SW480 (cell line): ENCODE data around the gene BPGM.
"Not testable (repeated sequence)": the region's sequence is repeated elsewhere in the genome, so short reads cannot be mapped to it uniquely, and the experiment has no call there.

Experiments
- DNase-seq: peaks from one replicate; pipeline ENCODE4 v3.0.0-alpha.2; 2016; ENCODE audit warnings: low spot score

Gene BPGM

GRCh38 chr7:134665045-134665444 is 18.4 kb downstream of the BPGM start:
- not testable (repeated sequence) for DNase-seq

DNA sequence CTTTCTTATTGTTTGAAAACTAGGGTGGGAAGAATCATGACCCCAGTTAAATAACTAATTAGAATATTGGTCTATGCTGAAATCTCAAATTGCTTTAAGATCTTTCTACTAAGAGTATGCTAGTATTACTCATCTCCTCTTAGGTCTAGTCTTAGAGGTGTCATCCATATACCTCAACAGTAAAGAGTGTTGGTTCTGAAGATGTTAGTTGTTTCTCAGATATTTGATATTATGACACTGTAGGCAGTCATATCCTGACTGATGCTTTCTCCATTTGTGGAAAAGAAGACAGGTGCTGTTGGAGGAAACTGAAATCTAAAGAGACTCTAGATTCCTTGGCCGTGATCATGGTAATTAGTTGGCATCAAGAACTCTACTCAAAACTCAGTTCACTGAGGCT is 21.2 kb downstream of the BPGM start:
- DNase-seq, result no peak

DNA sequence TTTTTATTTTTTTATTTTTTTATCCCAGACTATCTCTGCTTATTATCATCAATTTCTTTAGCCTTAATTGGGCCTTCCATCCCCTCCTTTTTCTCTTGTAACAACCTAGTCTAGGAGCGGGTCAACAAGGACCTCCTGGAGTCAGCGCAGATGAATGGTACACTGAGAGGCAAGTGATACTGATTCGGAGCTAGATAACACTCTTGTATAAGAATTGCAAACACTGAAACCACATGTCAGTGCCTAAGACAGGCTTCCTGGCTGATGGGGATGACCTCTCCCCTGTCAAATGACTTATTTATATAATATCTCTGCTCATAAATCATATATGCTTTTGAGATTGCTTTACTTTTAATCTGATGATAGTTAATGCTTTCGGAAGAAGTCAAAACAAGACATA is 22.7 kb downstream of the BPGM start:
- no peak for DNase-seq

DNA sequence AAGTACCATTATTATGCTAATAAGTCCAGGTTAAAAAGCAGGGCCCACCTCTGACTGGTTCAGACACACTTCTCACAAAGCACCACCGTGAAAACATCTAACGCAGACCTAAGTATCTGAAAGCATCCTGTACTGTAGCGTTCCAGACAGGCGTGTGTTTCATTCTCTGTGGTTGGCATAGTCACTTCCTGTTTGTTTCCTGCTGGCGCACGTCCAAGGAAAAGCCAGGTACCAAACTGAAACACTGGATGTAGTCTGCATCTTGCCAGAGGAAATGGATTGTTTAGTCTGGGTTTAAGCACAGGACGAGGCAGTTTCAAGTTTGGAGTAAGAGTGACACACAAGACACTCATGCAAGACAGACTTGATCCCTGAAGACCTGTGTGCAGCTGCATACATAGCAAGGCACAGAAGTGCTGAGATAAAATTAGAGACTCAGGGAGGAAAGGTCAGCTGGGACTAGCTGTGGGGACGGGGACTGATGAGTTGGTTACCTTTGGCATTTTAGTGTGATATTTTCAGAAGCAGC is 23.3 kb downstream of the BPGM start:
- peak; percentile 81 for DNase-seq

DNA sequence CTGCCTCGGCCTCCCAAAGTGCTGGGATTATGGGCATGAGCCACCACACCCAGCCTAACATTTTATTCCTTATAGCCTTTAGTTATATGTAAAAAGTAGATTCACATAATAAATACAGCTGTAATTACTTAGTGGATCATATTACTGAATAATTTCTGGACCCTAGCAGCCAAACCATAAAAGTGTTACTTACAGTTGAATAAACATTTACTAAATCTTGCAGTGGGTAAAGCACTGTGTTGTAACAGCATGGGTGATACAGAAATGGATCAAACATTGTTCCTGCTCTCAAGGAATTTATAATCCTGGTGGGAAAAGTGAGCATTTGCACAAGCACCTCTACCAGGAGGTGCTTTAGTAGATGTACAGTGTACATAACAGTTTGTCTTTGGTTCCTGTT is 25.0 kb downstream of the BPGM start:
- no peak for DNase-seq

DNA sequence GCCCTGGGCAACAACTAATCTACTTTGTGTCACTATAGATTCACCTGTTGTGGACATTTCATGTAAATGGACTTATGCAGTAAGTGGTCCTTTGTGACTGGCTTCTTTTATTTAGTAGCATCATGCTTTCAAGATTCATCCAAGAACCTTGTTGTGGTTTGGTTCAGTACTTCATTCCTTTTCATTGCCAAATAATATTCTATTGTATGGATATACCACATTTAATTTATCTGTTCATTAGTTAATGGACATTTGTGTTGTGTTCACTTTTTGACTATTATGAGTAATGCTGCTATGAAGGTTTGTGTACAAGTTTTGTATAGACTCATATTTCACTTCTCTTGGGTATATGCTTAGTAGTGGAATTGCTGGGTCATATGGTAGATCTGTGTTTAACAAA is 27.8 kb downstream of the BPGM start:
- DNase-seq, result no peak

DNA sequence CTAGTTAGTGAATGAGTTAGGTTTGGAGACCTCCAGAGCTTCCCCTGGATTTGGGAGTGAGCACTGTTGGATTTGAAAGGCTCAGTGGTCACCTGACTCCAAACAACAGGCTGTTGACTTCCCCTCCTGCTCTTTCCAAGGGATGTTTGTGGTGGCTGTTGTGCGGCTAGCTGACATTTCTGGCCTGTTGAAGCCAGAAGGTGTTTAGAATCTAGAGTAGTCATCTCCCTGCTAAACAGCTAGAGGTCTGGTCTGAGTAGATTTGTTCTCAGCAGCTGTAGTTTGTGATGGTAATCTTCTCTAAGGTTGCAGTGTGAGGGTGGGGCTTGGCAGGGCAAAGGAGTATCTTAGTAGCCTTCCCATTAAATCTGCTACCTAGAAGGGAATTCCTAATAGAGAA is 30.1 kb downstream of the BPGM start:
- no peak for DNase-seq

DNA sequence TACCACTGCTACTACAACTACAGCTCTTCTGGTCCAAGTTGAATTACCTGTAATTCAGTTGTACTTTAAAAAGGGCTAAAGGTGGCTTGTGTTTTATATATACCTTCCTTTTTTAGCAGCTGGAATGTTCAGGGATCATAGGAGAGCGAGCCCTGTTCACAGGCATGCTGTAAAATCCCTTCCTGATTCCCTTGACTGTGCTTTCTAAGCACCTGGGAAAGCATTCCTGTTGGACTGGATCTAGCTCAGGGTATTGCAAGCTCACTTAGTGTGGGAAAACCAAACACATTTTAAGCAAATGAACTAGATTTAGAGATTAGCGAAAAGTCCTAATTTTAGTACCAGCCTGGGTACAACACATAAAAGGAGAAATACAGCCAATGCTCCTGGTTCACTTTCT is 31.5 kb downstream of the BPGM start:
- no peak for DNase-seq

- no peak for DNase-seq
Measured at GRCh38 chr7:134679006-134679405, 32.4 kb downstream of the BPGM start.

DNA sequence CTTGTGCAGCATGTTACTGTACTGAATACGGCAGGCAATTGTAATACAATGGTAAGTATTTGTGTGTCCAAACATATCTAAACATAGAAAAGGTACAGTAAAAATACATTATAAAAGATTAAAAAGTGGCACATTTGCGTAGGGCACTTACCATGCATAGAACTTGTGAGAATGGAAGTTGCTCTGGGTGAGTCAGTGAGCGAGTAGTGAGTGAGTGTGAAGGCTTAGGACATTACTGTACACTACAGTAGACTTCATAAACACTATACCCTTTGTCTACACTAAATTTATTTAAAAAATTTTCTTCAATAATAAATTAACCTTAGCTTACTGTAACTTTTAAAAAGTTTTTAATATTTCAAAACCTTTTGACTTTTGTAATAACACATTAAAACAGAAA is 37.5 kb downstream of the BPGM start:
- DNase-seq, result no peak

DNA sequence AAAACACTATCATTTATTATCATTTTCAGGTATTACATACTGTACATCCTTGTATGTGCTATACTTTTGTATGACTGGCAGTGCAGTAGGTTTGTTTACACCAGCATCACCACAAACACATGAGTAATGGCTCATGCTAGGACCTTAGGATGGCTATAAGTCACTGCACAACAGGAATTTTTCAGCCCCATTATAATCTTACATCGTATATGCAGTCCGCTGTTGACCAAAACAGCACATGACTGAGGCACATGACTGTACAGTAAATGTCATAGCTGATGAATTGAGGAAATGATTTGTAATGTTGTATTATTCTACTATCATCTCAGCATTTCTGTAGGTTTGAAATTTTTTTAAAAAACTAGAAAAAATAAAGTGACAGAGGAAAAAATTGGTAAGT is 38.6 kb downstream of the BPGM start:
- DNase-seq, result no peak

DNA sequence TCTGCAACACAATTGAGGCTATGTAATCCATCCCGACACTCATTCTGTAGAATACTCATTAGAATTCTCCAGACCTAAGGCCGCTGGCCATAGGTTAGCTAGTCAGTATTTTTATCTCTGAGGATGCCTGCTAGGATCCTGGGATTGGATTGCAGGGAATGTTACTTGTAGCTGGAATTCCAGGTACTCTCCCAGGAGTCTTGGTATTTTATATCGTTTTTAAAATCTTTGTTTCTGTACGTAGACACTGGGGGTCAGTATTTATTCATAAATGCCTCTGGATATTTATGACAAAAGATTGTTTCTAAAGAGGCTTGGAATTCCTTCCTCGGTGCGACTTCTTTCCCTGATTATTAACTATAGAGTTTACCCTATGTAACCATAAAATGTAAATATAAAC is 40.1 kb downstream of the BPGM start:
- DNase-seq, result peak; percentile 25

DNA sequence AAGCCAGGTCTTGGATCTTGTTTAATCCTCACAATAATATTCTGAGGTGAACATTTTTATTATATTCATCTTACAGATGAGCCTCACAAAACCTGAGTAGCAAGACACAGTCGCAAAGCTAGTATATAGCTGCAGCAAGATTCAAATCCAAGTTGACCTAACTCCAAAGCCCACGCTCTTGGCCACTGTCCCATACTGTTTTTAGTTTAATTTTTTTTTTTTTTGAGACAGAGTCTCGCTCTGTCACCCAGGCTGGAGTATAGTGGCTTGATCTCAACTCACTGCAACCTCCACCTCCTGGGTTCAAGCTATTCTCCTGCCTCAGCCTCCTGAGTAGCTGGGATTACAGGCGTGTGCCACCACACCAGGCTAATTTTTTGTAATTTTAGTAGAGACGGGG is 42.9 kb downstream of the BPGM start:
- DNase-seq, result not testable (repeated sequence)

GRCh38 chr7:134690016-134690415 is 43.4 kb downstream of the BPGM start:
- no peak for DNase-seq

DNA sequence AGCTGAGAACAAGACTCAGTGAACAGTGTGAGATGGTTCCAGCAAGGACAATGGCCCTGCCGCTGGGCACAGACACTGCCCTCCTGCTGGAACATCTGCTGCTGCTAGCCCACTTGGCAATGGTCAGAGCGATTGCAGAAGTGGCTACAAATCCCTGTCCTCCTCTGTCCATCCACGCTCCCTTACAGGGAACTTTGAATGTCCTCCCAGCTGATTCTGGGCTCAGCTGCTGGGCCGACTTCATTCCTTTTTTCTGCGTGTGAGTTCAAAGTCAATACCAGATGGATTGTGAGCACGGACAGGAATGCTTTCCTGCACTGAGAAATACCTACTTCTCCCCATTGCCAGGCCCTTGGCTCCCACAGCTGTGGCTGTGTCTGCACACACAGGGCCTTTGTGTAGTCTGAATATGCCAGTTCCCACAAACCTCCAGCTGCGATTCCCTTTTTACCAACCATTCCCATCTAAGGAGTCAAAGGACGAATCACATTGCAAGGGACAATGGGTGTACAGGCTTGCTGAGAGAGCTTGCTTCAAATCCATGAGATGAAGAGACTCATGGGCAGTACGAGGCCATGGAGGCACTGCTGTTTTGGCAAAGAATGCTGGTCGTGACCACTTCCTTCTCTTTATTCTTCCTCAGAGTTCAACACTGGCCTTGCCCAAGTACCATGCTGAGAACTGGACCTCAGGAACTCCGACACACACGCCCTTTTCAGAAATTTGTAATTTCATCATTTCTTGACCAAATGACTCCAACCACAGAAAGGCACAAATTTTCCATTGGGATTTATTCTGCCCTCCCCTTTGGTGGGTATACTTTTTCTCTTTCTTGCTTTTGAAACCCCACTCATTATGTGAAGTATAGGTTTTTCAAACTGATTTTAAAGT is 44.2 kb downstream of the BPGM start:
- no peak for DNase-seq

- no peak for DNase-seq
Measured at GRCh38 chr7:134691546-134692343, 45.1 kb downstream of the BPGM start.

GRCh38 chr7:134692344-134692705 is 45.7 kb downstream of the BPGM start:
- DNase-seq, result no peak

DNA sequence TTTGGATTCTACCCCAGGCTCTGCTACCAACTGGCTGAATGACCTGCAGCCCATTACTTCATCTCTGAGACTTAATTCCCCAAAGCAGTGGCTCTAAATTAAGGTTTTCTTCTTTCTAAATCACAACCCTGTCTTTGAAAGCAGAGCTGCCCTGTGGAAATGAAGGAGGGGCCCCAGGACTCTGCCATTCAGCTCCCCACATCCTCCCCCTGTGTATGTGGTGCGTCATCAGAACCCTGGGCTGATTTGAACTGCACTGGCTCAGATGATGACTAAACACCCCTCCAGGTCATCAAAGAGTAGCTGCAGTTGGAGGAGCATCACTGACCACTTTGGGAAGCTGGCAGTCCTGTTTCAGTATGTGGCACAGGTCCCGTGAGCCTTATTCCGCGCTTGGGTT is 46.6 kb downstream of the BPGM start:
- no peak for DNase-seq

GRCh38 chr7:134694299-134694698 is 47.6 kb downstream of the BPGM start:
- DNase-seq, result no peak

DNA sequence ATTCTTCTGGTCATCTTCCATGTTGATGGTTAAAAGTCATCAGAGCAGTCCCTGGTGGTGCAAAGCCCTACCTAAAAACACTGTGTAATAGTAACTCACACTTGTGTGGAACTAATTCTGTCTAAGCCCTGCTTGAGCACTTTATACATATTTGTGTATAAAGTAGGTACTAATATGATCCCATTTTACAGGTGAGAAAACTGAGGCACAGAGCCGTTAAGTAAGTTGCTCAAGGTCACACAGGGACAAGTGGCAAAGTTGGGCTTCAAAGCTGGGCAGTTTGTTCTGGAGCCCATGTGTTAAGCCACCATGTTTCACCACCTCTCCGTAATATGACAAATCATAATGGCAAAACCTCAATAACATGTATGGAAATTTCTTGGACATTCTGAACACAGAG is 48.1 kb downstream of the BPGM start:
- DNase-seq, result no peak

- DNase-seq, result no peak
Measured at GRCh38 chr7:134695321-134695860, 48.7 kb downstream of the BPGM start.

DNA sequence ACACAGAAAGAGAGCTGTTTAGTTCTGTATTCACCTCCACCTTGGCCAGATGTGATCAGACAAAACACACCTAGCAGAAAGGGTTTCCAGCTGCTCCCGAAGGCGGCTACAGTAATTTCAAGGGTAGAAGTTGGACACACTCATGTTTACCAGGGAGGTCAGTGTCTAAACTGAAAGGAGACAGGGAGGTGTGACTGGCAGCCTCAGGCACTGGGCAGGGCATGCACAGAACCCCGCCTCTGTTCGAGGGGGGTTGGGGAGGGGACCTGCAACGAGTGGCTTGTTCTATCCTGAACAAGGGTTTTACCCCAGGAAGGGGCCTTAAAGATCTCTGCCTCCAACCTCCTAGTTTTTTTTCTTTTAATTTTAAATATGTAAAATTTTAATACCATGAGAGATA is 49.6 kb downstream of the BPGM start:
- no peak for DNase-seq
